ENCODE results near the gene CASK.

The CASK gene

GRCh38 chrX:41502004-41502403, 421.4 kb downstream of the CASK start:
- no peak for DNase-seq

- DNase-seq = no peak
Observed at GRCh38 chrX:41499984-41500383, 423.4 kb downstream of the CASK start.

GRCh38 chrX:41499195-41499594, 424.2 kb downstream of the CASK start:
- no peak for DNase-seq

GRCh38 chrX:41491267-41492004, 431.9 kb downstream of the CASK start:
- no peak for DNase-seq

GRCh38 chrX:41490446-41490845, 432.9 kb downstream of the CASK start:
- no peak for DNase-seq

GRCh38 chrX:41482154-41482850, 441.1 kb downstream of the CASK start:
- no peak for DNase-seq

GRCh38 chrX:41481264-41482109, 441.9 kb downstream of the CASK start:
- peak in 1 of 2 experiments; percentile 13 for DNase-seq

GRCh38 chrX:41480508-41481260, 442.7 kb downstream of the CASK start:
- no peak for DNase-seq

GRCh38 chrX:41478381-41478911, 444.9 kb downstream of the CASK start:
- DNase-seq = no peak

GRCh38 chrX:41475591-41476241, 447.6 kb downstream of the CASK start:
- peak in 1 of 2 experiments; percentile 28 for DNase-seq

- DNase-seq = peak in 1 of 2 experiments; percentile 21
Observed at GRCh38 chrX:41475191-41475590, 448.2 kb downstream of the CASK start.

- no peak for DNase-seq
Observed at GRCh38 chrX:41474726-41475100, 448.6 kb downstream of the CASK start.

GRCh38 chrX:41473936-41474725, 449.2 kb downstream of the CASK start:
- no peak for DNase-seq

GRCh38 chrX:41472231-41472815, 451.0 kb downstream of the CASK start:
- DNase-seq = no peak

GRCh38 chrX:41471786-41472185, 451.6 kb downstream of the CASK start:
- DNase-seq = no peak

- no peak for DNase-seq
Observed at GRCh38 chrX:41470706-41471105, 452.6 kb downstream of the CASK start.

- no peak for DNase-seq
Observed at GRCh38 chrX:41468647-41469323, 454.6 kb downstream of the CASK start.
